Stimulated activated CD4-positive, alpha-beta T cell treated with anti-CD3 and anti-CD28 coated beads, TNF-alpha, amount 100 ng/mL, for 48 hours (primary cell): ENCODE measurements around the gene SLC6A18.

Source experiments
- DNase-seq, 3 donors: peaks; one replicate each; pipeline ENCODE4 v3.0.0-alpha.2; 2020; ENCODE audit warnings: low read depth in 3 of 3

Gene SLC6A18

GRCh38 chr5:1202798-1203185 lies 22.4 kb upstream of the SLC6A18 start:
- DNase-seq: no peak

GRCh38 chr5:1203311-1203967 lies 21.7 kb upstream of the SLC6A18 start:
- DNase-seq: no peak

GRCh38 chr5:1203968-1204692 lies 21.1 kb upstream of the SLC6A18 start:
- no peak for DNase-seq

- no peak for DNase-seq
Measured at GRCh38 chr5:1204693-1205242, 20.4 kb upstream of the SLC6A18 start.

- no peak for DNase-seq
Measured at GRCh38 chr5:1205255-1206180, 19.7 kb upstream of the SLC6A18 start.

- no peak for DNase-seq
Measured at GRCh38 chr5:1206521-1207412, 18.4 kb upstream of the SLC6A18 start.

- no peak for DNase-seq
Measured at GRCh38 chr5:1207555-1207954, 17.6 kb upstream of the SLC6A18 start.

- DNase-seq: no peak
Measured at GRCh38 chr5:1208221-1208742, 16.9 kb upstream of the SLC6A18 start.

GRCh38 chr5:1208743-1209488 lies 16.3 kb upstream of the SLC6A18 start:
- DNase-seq: no peak

DNA sequence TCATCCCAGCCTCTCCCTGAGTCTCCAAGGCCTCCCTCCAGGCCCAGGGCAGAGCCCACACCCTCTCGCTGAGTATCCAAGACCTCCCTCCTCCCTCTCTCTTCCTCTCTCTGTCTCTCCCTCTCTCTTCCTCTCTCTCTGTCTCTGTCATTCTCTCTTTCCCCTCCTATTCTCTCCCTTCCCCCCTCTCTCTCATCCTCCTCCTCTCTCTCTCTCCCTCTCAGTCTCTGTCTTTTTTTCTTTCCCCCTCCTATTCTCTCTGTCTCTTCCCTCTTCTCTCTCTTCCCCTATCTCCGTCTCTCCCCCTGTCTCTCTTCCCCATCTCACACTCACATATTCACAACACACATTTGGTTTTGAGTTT lies 15.7 kb upstream of the SLC6A18 start:
- DNase-seq: no peak

DNA sequence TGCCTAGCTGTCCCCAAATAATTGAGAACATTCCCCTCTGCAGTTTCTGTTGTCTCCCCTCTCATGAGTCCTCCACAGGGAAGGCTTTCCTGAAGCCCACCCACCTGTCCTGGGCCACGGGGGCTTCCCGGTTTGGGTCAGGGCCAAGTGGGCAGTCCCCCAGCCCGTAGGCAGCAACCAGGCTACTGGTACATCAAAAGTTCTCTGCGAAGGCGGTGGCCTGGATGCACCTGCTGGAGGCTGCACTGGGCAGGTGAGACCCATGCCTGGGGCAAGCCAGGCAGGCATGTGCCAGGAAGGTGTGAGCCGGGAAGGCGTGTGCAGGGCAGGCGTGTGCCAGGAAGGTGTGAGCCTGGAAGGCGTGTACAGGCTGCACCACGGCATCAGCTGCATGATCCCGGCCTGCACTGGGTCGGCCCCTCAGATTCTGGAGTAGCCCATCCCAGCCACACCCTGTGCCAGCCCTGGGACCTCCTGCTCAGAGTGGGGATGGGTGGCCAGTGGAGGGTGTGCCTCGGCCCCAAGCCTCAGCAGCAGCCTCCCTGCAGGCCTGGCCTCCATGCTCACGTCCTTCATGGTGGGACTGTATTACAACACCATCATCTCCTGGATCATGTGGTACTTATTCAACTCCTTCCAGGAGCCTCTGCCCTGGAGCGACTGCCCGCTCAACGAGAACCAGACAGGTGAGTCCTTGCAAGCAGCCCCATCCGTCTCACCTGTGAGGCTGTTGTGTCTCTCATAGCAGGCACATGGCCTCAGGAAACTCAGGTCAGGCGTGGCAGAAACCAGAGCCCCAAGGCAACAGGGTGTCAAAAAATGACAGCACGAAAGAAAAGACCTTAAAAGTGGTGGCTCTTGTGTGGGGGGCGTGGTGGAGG lies 15.0 kb upstream of the SLC6A18 start:
- no peak for DNase-seq

- no peak for DNase-seq
Measured at GRCh38 chr5:1210832-1211251, 14.3 kb upstream of the SLC6A18 start.

- DNase-seq: no peak
Measured at GRCh38 chr5:1211701-1212100, 13.5 kb upstream of the SLC6A18 start.

DNA sequence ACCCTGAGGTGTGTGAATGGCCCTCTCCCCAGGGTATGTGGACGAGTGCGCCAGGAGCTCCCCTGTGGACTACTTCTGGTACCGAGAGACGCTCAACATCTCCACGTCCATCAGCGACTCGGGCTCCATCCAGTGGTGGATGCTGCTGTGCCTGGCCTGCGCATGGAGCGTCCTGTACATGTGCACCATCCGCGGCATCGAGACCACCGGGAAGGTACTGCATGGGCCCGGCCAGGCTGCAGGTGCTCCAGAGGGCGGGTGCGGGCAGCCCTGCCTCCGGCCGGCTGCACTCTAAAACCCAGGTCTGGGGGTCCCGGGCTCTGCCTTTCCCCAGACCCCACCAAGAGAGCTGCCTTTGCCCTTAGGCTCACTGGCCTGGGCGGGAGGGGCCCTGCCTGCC lies 12.9 kb upstream of the SLC6A18 start:
- DNase-seq: no peak

DNA sequence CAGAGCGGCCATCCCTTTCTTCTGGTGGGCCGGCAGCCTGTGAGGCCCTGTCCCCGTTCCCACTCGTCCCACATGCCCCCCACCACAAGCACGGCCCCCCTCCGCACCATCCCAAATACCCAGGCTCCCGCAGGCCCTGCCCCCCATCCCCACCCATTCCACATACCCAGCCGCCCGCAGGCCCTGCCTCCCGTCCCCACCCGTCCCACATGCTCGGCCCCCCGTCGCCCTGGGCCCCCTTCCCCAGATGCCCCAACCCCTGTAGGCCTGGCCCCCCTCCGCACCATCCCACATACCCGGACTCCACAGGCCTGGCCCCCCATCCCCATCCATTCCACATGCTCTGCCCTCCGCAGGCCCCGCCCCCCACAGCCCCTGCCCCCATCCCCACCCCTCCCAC lies 12.3 kb upstream of the SLC6A18 start:
- no peak for DNase-seq

DNA sequence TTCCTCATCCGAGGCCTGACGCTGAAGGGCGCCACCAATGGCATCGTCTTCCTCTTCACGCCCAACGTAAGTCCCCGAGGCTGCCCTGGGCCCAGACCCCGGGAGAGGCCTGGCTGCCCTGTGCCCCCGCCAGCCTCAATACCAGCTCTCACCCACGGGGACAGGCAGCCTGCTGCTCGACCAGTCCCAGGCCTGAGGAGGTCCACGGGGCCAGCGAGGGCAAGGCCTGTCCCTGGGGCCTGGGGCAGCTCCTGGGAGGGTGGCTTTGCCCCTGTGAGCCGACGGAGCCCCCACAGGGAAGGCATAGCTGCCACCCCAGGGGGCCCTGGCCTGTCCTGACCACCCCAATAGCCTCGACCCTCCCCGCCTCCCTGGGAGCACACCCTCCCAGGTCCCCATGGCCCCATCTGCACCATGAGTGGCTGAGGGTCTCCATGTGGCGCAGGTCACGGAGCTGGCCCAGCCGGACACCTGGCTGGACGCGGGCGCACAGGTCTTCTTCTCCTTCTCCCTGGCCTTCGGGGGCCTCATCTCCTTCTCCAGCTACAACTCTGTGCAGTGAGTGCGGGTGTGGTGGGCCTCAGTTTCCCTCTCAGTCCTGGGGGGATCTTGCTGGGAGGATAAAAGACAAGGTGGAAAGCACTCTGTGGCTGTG lies 11.5 kb upstream of the SLC6A18 start:
- no peak for DNase-seq

GRCh38 chr5:1214163-1214935 lies 10.8 kb upstream of the SLC6A18 start:
- DNase-seq: no peak

- no peak for DNase-seq
Measured at GRCh38 chr5:1214936-1215220, 10.3 kb upstream of the SLC6A18 start.
